Erythroblast (primary cell): Measurements from ENCODE around the gene UGT1A4.

Source experiments
- DNase-seq, 2 experiments: peaks; one replicate each; lab custom pipeline; 2025; lab: John Stamatoyannopoulos, UW
- GATA1 ChIP-seq: IDR thresholded peaks from 2 replicates; pipeline ENCODE4 v1.6.1; 2011; ENCODE audit warnings: low read depth, mild to moderate bottlenecking, control low read depth, low read length, moderate library complexity
- POLR2A ChIP-seq: IDR thresholded peaks from 2 replicates; pipeline ENCODE4 v1.6.1; 2011; ENCODE audit warnings: mild to moderate bottlenecking, low read length

The UGT1A4 gene

GRCh38 chr2:233718552-233718951, at the start of gene UGT1A4:
TSS of gene UGT1A4 (plus strand) at chr2:233718736. CDS start at chr2:233718821, 85 bp downstream.
- TF ChIP-seq POLR2A (no peak), GATA1 (no peak)
- DNase-seq: no peak

DNA sequence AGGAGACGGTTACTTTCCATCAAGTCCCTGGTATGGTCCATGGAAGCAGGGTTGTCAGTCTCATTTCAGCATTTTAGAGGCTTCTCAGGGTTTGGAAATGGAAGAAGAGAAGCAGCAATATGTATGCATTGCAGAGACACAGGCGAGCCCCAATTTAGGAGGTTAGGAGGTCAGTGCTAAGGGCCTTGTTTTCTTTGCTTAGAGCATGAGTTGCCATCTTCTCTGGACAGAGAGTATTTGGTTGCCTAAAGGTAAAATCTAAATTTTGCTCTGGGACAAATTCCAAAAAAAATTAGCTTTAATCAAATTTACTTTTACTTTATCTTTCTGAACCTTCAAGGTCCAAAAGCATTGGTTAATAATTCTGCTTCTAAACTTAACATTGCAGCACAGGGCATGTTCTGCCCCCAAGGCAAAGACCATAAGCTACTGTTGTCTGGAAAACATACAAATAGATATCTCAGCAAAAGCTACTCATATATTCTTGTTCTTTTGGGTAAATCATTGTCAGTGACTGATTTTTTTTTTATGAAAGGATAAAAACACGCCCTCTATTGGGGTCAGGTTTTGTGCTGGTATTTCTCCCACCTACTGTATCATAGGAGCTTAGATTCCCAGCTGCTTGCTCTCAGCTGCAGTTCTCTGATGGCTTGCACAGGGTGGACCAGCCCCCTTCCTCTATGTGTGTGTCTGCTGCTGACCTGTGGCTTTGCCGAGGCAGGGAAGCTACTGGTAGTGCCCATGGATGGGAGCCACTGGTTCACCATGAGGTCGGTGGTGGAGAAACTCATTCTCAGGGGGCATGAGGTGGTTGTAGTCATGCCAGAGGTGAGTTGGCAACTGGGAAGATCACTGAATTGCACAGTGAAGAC, 47.0 kb upstream of the UGT1A4 start, which contains the start of gene UGT1A9:
UGT1A9 (plus strand) TSS at position 609 of the 872 bp plus-strand sequence; CDS start at position 646, 37 bp downstream.
- no peak for TF ChIP-seq POLR2A
- no peak for DNase-seq

- no peak for DNase-seq
- TF ChIP-seq POLR2A (no peak), GATA1 (no peak)
These were observed 45.6 kb upstream of the UGT1A4 start for GRCh38 chr2:233672886-233673285.

- DNase-seq: no peak
- TF ChIP-seq POLR2A (no peak), GATA1 (no peak)
These were observed 44.6 kb upstream of the UGT1A4 start for GRCh38 chr2:233673896-233674295.

DNA sequence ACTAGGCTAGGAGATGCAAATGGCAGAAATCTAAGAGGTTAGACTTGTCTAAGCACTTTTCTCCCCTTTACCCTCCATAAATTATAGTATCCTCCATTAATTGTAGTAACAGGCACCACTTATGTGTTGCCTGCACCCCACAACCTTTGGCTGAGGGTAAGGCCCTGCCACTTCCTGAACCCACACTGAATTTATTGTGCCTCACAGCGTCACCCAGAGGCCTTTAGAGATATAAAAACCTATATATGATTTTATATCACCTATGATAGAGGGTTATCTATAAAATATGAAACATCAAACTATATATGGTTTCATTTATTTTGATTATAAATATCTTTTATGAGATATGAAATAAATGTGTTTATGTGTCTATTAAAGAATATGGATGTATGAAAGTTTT, 44.2 kb upstream of the UGT1A4 start:
- no peak for TF ChIP-seq GATA1
- no peak for TF ChIP-seq POLR2A
- no peak for DNase-seq

GRCh38 chr2:233674995-233675394, 43.5 kb upstream of the UGT1A4 start:
- TF ChIP-seq POLR2A: no peak
- no peak for TF ChIP-seq GATA1
- no peak for DNase-seq

- no peak for DNase-seq
- TF ChIP-seq POLR2A (no peak), GATA1 (no peak)
These were observed 42.5 kb upstream of the UGT1A4 start for GRCh38 chr2:233676046-233676445.

- no peak for DNase-seq
- no peak for TF ChIP-seq GATA1
- TF ChIP-seq POLR2A: no peak
These were observed 39.3 kb upstream of the UGT1A4 start for GRCh38 chr2:233679196-233679595.

DNA sequence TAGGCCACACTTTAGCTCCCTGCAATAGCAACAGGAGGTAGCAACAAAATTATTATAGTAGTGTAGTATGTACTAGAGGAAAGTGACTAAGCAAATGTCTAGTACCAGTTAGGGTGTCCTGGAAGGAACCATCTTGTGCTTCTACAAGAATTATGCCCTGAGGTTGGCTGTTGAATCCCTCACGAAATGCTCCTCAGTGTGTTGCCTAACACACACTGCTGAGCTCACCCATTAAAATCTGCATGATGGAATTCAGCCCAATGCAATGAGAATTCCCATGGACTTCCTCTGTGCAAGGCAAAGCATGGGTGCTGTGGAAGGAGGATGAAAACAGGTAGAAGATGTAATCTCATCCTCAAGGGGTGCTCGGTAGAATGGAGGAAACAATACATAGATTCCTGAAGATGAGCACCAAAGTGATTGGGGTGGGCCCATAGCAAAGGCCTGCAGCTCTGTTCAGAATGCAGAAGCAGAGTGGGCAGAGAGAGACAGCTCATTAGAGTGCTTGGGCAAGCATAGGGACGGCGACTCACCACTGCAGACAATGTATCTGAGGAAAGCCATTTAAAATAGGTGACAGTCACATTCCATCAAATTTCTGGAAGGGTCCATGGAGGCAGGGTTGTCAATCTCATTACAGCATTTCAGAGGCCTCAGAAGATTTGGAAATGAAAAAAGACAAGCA, 38.0 kb upstream of the UGT1A4 start:
- TF ChIP-seq POLR2A: no peak
- no peak for TF ChIP-seq GATA1

GRCh38 chr2:233681521-233682099, 36.9 kb upstream of the UGT1A4 start, which contains the start of gene UGT1A7:
TSS of gene UGT1A7 (plus strand) at chr2:233681901. CDS start at chr2:233681938, 37 bp downstream.
- no peak for DNase-seq
- TF ChIP-seq GATA1: no peak
- no peak for TF ChIP-seq POLR2A

More for the DNA sequence above, 38.0 kb upstream of the UGT1A4 start:
- no peak for DNase-seq

DNA sequence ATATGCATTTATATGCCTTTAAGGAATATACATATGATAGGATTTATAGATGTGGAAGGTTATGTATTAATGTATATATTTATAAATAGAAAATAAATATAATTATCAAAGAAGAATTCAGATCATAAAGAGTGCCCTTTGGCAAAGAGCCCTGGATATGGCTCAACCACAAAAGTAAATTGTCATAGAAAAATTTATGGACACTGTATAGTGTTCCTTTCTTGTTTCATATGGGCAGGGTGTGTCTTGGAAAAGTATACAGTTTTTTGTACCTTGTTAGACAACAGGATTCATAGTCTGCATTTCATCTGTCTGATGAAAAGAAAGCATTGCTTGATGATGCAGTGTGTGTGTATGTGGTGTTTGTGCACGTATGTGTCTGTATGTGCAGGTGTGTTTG, 33.9 kb upstream of the UGT1A4 start:
- TF ChIP-seq POLR2A: no peak
- no peak for DNase-seq

- TF ChIP-seq GATA1 (no peak), POLR2A (no peak)
- DNase-seq: peak; percentile 25 to 57
These were observed 31.6 kb upstream of the UGT1A4 start for GRCh38 chr2:233686928-233687327.

DNA sequence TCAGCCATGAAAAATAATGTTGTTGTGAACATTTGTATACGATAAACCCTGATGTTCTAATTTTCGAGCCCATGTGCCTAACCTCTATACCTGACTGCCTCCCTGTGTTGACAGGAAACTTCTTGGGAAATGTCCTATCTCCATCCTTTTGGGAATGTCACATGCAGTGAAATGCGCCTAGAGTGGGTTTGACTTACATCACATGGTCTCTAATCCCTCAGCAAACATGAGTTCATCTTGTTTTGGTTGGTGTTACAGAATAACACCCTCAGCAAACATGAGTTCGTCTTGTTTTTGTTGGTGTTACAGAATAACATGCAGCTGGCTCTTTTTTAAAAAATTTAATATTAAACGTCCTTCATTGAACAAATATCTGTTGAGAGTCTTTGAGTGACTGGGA, 30.2 kb upstream of the UGT1A4 start:
- no peak for DNase-seq
- no peak for TF ChIP-seq POLR2A
- TF ChIP-seq GATA1: no peak

GRCh38 chr2:233689031-233689430, 29.5 kb upstream of the UGT1A4 start:
- DNase-seq: no peak
- no peak for TF ChIP-seq GATA1
- TF ChIP-seq POLR2A: no peak

DNA sequence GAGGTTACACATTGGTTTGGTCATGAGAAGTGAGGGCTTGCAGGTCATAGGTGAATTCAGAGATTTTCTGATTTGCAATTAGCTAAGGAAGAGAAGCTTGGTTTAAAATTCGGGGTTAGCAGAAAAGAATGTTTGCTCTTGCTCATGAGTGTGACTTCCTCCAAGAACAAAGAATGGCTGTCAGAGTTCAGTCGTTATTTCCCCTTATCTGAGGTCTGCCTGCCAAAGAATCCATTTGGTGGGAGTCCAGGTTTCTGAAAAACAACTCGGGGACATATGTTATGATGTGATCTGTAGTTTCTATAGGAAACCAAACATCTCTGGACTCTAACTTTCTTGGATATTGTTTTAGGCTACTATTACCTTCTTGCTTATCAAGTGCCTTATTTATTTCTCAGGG, 29.0 kb upstream of the UGT1A4 start:
- DNase-seq: peak; percentile 17 to 52
- TF ChIP-seq POLR2A (no peak), GATA1 (no peak)
